ENCODE measurements around the gene KCNIP4. TPM values are rescaled to one million over a fixed set of nuclear protein-coding genes. Genes with fewer than 3 reads are reported as not detected.

KCNIP4 gene
- polyA plus RNA-seq, 1 donor (not counting 4 experiments of a cell fraction or from before 2014, with no cell fraction given): 0.07 TPM

DNA sequence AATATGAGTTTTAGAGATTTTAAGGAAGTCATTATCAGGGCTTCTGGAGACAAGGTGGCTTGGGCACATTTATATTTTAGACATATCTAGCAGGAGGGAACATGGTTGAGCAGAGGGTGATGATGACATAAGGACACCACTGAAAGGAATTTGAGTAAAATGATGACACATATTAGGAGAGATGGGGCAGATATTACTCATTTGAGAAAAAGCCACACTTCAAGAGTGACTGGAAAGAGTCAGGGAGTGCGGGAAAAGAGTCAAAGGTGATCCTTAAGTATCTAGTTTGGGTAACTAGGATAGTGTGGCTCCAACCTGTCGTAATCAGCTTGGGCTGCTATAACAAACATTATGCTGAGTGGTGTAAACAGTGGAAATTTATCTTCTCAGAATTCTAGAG lies 870.6 kb downstream of the KCNIP4 start:
- FAIRE-seq: no peak
- Histone ChIP-seq H3K36me3 (ENCODE audit: control insufficient read depth in 2 of 2, extremely low read depth in 1 of 2, insufficient read depth in 2 of 2, low read length in 2 of 2) (no peaks in the 10 kb centered on the region), H3K4me1 (ENCODE audit: control insufficient read depth, extremely low read depth, insufficient read depth, low read length) (no peaks in the 10 kb centered on the region), H3K4me2 (ENCODE audit: control insufficient read depth, extremely low read depth, insufficient read depth, low read depth, low read length) (no peak overlapping the region), H3K27ac (ENCODE audit: control insufficient read depth, insufficient read depth, low read length) (no peak overlapping the region), H4K20me1 (ENCODE audit: control insufficient read depth, extremely low read depth, insufficient read depth, low read length) (no peaks in the 10 kb centered on the region), H3K4me3 (ENCODE audit: control insufficient read depth in 2 of 3, extremely low read depth in 1 of 3, insufficient read depth in 2 of 3, low read depth in 1 of 3, low read length in 3 of 3) (no peak overlapping the region), H3K27me3 (ENCODE audit: control insufficient read depth, extremely low read depth, insufficient read depth, low read length) (no peaks in the 10 kb centered on the region), H3K79me2 (ENCODE audit: control insufficient read depth, insufficient read depth, low read length) (no peaks in the 10 kb centered on the region), H3K9me1 (ENCODE audit: control insufficient read depth, extremely low read depth, insufficient read depth, low read length) (no peaks in the 10 kb centered on the region), H2AFZ (ENCODE audit: control insufficient read depth, low read length) (no peak overlapping the region), H3K9ac (ENCODE audit: control insufficient read depth, extremely low read depth, insufficient read depth, low read length) (no peak overlapping the region), H3K9me3 (ENCODE audit: control insufficient read depth, low read depth, low read length) (no peaks in the 10 kb centered on the region)
- DNase-seq (ENCODE audit: low read depth, low spot score): no peak
- TF ChIP-seq, protein P1, sequence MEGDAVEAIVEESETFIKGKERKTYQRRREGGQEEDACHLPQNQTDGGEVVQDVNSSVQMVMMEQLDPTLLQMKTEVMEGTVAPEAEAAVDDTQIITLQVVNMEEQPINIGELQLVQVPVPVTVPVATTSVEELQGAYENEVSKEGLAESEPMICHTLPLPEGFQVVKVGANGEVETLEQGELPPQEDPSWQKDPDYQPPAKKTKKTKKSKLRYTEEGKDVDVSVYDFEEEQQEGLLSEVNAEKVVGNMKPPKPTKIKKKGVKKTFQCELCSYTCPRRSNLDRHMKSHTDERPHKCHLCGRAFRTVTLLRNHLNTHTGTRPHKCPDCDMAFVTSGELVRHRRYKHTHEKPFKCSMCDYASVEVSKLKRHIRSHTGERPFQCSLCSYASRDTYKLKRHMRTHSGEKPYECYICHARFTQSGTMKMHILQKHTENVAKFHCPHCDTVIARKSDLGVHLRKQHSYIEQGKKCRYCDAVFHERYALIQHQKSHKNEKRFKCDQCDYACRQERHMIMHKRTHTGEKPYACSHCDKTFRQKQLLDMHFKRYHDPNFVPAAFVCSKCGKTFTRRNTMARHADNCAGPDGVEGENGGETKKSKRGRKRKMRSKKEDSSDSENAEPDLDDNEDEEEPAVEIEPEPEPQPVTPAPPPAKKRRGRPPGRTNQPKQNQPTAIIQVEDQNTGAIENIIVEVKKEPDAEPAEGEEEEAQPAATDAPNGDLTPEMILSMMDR (optimal IDR thresholded peaks at IDR 0.05 in 1 of 3, IDR thresholded peaks at IDR 0.05 in 1 of 3, conservative IDR thresholded peaks at IDR 0.05 in 1 of 3; ENCODE audit: extremely low read depth in 1 of 3, insufficient read depth in 2 of 3, low read length in 3 of 3): no peak
- TF ChIP-seq EZH2 (IDR thresholded peaks at IDR 0.05; ENCODE audit: low read length): no peak
- dilution Hi-C loops (cut with MboI; ENCODE audit: extremely low pct_ligation_motif_present, low sequenced_read_pairs): no loop called here

DNA sequence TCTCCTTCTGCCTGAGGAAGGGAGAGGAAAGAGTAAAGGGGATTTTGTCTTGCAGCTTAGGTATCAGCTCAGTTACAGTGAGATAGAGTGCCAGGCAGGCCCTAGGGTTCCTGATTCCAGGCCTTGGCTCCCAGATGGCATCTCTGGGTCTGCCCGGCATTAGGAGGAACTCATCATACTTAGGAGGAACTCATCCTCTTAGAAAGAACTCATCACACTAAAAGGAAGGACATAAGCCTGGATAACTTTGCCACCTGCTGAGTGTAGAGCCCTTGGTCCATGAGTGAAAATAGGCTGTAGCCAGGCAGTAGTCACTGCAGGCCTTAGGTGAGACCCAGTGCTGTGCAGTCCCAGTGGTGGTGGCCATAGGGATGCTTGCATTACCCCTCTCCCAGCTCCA lies 881.2 kb downstream of the KCNIP4 start:
- Histone ChIP-seq H4K20me1 (ENCODE audit: control insufficient read depth, extremely low read depth, insufficient read depth, low read length) (no peaks in the 10 kb centered on the region), H3K9me1 (ENCODE audit: control insufficient read depth, extremely low read depth, insufficient read depth, low read length) (no peaks in the 10 kb centered on the region), H3K27me3 (ENCODE audit: control insufficient read depth, extremely low read depth, insufficient read depth, low read length) (no peaks in the 10 kb centered on the region), H3K4me1 (ENCODE audit: control insufficient read depth, extremely low read depth, insufficient read depth, low read length) (no peaks in the 10 kb centered on the region), H3K36me3 (ENCODE audit: control insufficient read depth in 2 of 2, extremely low read depth in 1 of 2, insufficient read depth in 2 of 2, low read length in 2 of 2) (no peaks in the 10 kb centered on the region), H2AFZ (ENCODE audit: control insufficient read depth, low read length) (no peak overlapping the region), H3K9me3 (ENCODE audit: control insufficient read depth, low read depth, low read length) (no peaks in the 10 kb centered on the region), H3K27ac (ENCODE audit: control insufficient read depth, insufficient read depth, low read length) (no peak overlapping the region), H3K9ac (ENCODE audit: control insufficient read depth, extremely low read depth, insufficient read depth, low read length) (no peak overlapping the region), H3K4me3 (ENCODE audit: control insufficient read depth in 2 of 3, extremely low read depth in 1 of 3, insufficient read depth in 2 of 3, low read depth in 1 of 3, low read length in 3 of 3) (no peak overlapping the region), H3K4me2 (ENCODE audit: control insufficient read depth, extremely low read depth, insufficient read depth, low read depth, low read length) (no peak overlapping the region), H3K79me2 (ENCODE audit: control insufficient read depth, insufficient read depth, low read length) (no peaks in the 10 kb centered on the region)
- DNase-seq (ENCODE audit: low read depth, low spot score) (no peak), FAIRE-seq (no peak)
- dilution Hi-C loops (cut with MboI; ENCODE audit: extremely low pct_ligation_motif_present, low sequenced_read_pairs): no loop called here
- no peak for TF ChIP-seq EZH2 (IDR thresholded peaks at IDR 0.05; ENCODE audit: low read length)
- TF ChIP-seq, protein P1 (optimal IDR thresholded peaks at IDR 0.05 in 1 of 3, IDR thresholded peaks at IDR 0.05 in 1 of 3, conservative IDR thresholded peaks at IDR 0.05 in 1 of 3; ENCODE audit: extremely low read depth in 1 of 3, insufficient read depth in 2 of 3, low read length in 3 of 3): no peak

All from keratinocyte (primary cell).